HG03457 (cell line): ENCODE results near the gene BPIFB3.
"Not testable (repeated sequence)": the region's sequence is repeated elsewhere in the genome, so short reads cannot be mapped to it uniquely, and the experiment has no call there.

Experiments
- ATAC-seq: cut with Tn5 transposase; IDR thresholded peaks from one replicate; pipeline ENCODE4 v1.9.1; 2021; ENCODE audit warnings: moderate number of reproducible peaks; ENCODE audit not compliant: unreplicated experiment

Gene BPIFB3

GRCh38 chr20:33082546-33082945 is 28.8 kb downstream of the BPIFB3 start:
- ATAC-seq = no peak

DNA sequence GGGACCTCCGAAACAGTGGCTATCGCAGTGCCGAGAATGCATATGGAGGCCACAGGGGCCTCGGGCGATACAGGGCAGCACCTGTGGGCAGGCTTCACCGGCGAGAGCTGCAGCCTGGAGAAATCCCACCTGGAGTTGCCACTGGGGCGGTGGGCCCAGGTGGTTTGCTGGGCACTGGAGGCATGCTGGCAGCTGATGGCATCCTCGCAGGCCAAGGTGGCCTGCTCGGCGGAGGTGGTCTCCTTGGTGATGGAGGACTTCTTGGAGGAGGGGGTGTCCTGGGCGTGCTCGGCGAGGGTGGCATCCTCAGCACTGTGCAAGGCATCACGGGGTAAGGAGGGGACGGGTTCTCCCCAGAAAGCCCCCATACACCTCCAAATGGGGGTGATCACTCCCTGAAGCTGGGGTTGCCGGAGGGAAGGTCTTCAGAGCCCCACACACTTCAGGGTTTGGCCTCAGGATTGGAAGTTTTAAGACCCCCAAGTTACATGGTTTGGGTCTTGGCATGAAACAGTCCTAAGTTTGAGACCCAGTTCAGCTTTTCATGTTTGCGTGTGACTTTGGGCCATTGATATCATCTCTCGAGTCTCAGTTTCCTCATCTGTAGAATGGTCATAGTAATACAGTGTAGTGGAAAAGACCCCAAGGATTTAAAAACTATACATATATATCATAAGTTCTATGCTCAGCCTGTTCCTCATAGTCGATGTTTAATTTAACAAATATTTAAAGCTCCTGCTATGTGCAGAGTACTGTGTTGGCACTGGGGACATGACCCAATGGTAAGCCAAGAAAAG is 30.0 kb downstream of the BPIFB3 start:
- ATAC-seq = no peak

- no peak for ATAC-seq
These were observed 31.0 kb downstream of the BPIFB3 start for GRCh38 chr20:33084722-33085121.

DNA sequence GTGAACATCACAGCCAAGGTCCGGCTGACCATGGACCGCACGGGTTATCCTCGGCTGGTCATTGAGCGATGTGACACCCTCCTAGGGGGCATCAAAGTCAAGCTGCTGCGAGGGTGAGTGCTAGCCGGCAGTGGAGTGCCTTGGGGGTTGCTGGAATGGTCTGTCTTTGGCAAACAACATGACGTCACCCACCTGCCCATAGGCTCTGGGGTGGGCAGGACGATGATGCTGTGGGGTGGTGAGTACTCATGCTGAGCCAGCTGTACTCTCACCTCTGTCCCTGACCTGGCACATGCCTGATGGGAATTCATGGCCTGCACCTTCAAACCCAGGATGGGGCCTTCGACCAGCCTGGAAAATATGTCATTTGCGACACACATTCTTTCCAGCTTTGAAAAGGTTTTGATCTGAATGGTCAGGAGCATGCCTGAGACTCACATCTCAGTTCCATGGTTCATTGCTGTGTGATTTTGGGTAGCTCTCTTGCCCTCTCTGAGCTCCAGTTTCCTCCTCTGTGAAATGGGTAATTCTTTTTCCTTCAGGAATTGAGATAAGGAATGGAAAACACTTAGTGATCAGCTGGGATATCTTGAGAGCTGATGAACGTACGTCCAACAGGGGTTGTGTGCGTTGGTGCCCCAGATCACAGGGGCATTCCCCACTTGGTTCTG is 32.5 kb downstream of the BPIFB3 start:
- no peak for ATAC-seq

- ATAC-seq = no peak
These were observed 37.4 kb downstream of the BPIFB3 start for GRCh38 chr20:33091147-33091546.

DNA sequence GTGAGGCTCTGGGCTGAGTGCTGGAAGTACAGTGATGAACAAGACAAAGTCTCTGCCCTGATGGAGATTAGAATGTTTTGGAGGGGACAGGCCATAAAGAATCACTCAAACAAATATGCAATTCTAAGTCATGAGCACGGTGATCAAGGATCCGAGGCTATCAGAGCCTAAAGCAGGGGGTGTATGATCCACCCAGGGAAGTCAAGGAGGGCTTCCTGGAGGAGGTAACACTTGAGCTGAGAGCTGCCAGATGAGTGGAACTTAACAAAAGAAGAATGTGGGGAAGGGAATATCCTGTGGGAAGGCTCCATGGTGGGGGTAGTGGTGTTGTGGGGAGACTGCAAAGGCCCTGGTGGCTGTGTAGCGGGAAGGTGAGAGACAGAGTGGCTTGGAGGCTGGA is 38.0 kb downstream of the BPIFB3 start:
- ATAC-seq = no peak

- ATAC-seq = no peak
These were observed 38.7 kb downstream of the BPIFB3 start for GRCh38 chr20:33092361-33092760.

DNA sequence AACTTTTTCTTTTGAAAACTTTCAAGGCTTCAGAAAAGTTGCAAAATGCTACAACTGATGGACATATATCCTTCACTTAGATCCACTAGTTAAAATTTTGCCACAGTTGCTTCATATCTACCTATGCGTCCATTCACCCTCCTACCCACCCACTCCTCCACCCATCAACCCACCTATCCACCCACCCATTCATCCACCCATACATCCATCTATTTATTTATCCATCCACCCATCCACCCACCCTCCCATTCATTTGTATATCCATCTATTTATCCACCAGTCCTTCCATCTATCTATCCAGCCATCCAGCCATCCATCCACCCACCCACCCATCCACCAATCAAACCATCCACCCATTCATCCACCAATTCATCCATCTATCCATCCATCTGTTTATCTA is 39.4 kb downstream of the BPIFB3 start:
- ATAC-seq = no peak

GRCh38 chr20:33093582-33093981 is 39.9 kb downstream of the BPIFB3 start:
- no peak for ATAC-seq

DNA sequence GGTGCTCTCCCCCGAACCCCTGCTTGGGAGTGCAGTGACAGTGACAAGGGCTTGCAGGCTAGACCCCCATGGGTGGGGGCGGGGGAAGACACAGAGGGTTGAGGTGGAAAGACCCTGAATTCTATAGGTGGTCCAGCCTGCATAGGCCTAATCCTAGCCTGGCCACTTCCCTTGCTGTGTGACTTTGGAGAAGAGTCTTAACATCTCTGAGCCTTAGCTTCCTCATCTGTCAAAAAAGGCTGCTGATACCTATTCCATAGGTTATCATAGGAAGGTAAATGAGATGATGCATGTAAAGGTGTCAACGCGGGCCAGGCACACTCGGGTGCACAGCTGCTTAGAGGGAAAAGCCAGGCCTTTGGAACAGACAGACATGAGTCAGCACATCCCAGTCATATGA is 41.5 kb downstream of the BPIFB3 start:
- ATAC-seq = no peak

DNA sequence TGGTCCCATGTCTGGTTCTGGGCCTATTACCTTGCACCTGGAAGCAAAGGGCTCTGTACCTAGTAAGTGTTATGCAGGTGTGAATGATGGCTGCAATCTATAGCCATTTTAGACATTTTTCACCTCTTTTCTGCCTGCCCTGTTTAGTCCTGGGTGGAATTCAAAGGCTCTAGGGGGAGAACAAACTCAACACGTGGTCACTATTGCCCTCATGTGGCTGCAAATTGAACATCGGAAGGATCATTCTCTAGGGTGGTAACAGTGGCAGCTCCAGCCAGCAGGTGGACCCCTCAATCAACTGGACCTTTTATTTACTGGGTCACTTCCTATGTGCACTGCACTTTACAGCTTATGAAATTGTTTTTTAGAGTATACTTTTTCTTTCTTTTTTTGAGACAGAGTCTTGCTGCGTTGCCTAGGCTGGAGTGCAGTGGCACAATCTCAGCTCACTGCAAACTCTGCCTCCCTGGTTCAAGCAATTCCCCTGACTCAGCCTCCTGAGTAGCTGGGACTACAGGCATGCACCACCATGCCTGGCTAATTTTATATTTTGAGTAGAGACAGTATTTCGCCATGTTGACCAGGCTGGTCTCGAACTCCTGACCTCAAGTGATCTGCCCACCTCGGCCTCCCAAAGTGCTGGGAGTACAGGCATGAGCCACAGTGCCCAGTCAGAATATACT is 42.3 kb downstream of the BPIFB3 start:
- ATAC-seq = not testable (repeated sequence)

DNA sequence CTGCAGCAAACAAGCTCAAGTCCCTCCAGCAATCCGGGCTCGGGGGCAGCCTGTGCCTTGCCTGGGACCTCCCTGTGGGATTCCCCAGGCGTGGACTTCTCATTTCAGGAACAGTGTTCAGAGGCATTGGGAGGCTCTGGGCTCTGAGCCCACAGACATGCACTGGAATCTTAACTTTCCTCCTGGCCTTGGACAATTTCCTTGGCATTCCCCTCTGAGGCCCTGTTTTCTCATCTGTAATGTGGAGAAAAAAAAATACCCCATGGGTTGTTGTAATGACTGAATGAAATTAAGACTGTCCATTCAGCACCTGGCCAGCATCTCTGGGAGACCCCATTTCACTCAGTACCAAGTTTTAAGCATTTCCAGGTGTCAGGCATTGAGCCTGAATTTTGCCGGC is 43.3 kb downstream of the BPIFB3 start:
- ATAC-seq = no peak

DNA sequence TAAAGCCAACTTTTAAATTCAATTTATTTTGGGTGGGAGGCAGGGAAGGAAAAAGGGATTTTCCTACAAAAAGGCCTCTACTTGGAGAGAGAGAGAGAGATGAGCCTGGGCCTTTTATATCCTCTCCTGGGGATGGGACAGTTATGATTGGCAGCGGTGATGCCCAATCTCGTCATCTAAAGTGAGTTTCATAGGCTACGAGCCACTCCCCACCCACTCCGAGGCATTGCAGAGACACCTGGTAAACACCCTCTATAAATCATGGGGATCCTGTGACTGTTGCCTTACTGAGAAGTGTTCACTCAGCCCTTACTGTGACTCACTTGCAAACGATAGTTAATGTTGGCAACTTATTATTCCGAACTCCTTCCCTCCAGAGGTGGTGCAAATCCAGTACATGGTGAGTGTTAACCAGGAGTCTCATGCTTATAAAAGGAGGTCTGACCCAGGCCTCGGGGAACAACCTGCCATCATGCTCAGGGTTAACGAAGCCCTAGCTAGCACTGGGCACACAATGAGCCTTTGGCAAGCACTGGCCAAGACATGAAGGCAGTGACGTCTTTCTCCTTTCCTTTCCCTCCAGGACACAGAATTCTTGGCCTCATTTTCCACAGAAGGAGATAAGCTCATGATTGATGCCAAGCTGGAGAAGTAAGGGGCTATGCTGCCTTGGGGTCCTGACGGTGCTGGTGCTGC is 46.3 kb downstream of the BPIFB3 start:
- no peak for ATAC-seq

GRCh38 chr20:33103556-33103955 is 49.9 kb downstream of the BPIFB3 start:
- ATAC-seq = no peak

DNA sequence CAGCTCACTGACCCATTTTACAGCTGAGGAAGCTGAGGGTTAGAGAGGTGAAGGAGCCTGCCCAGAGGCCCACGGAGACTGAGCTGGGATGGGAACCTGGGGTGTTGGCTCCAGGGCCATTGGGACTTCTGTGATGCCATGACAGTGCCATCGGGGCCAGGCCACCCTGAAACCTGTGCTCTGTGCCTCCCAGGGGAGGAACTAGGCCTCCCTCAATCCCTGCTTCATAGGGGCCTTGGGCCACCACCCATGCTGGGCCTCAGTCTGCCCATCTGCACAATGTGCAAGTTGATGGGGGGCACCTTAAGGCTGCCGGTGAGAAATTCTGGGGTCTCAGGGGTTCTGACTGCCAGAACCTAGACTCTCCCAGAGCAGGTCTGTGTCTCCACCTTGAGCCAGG is 50.6 kb downstream of the BPIFB3 start:
- no peak for ATAC-seq

- ATAC-seq = no peak
These were observed 51.7 kb downstream of the BPIFB3 start for GRCh38 chr20:33105316-33105924.

DNA sequence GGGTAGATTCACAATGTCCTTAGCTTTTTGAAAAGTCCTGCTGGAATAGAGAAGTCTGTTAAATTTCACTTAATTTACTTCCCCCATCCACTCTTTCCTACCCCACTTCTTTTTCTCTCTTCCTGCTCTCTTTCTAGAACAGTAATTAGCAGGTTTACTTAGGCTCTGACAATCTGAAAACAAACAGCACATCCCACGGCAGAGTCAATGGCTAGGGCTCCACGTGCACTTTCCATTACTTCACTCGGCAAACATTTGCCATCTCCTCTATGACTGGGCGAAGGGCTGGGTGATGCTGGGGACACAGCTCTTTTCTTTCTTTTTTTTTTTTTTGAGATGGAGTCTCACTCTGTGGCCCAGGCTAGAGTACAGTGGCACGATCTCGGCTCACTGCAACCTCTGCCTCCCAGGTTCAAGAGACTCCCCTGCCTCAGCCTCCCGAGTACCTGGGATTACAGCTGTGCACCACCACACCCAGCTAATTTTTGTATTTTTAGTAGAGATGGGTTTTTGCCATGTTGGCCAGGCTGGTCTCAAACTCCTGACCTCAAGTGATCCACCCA is 52.4 kb downstream of the BPIFB3 start:
- not testable (repeated sequence) for ATAC-seq

DNA sequence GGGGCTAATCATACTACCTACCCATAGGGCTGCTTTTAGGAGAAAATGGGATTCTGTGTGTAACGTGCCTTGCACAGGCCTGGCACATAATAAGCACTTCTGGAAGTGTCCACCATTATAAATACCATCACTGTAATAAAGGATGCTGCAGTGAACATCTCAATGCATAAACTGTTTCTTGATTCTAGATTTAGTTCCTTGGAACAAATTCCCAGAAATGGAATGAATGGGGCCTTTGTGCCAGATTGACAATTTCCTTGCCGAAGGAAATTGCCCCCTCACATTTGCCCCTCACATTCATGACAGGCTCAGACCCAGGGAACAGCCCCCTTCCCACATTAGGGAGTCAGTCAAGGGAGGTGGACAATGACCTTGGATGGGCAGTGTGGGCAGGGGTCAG is 55.0 kb downstream of the BPIFB3 start:
- ATAC-seq = no peak

GRCh38 chr20:33110147-33110825 is 56.6 kb downstream of the BPIFB3 start:
- ATAC-seq = no peak

DNA sequence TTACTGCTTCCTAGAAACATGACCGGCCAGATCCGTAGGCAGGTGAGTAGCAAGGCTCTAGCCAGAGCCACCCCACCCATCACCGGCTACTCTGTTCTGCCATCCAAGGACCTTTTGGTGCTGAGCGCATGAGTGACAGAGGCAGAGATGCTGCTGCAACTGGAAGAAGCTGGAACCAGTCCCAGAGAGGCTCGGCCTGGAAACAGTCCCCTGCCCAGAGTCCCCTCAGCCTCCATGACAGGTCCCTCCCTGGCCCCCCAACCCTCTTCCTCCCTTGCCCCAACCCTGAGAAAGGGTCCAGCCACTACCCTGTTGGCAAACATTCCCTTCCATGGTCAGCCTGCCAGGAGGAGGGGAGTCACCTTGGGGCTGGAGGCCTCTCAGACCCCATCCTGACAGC is 57.6 kb downstream of the BPIFB3 start:
- ATAC-seq = no peak
